ENCODE results near the gene MECP2. TPM values are rescaled to one million over a fixed set of nuclear protein-coding genes. Genes with fewer than 3 reads are reported as not detected.

The MECP2 gene
- total RNA-seq, 1 donor from 2014 or later, result 57.8 TPM

DNA sequence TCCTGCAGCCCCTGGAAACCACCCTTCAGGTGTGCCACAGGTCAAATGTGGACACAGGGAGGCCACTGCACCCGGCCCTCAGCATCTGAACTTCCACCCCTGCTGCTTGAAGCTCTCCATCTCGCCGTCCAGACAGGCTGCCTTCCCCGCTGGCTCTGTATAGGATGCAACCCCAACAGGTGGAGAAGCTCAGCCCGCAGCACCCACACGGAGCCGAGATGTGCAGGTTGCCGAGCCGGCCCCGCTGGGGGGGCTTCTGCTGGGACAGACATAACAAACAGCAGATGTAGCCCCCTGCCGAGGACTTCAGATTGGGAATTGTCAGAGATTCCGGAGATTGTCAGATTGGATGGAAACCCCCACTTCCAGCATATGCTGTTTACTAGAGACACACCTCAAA lies 104.4 kb downstream of the MECP2 start:
- TF ChIP-seq, protein P1, sequence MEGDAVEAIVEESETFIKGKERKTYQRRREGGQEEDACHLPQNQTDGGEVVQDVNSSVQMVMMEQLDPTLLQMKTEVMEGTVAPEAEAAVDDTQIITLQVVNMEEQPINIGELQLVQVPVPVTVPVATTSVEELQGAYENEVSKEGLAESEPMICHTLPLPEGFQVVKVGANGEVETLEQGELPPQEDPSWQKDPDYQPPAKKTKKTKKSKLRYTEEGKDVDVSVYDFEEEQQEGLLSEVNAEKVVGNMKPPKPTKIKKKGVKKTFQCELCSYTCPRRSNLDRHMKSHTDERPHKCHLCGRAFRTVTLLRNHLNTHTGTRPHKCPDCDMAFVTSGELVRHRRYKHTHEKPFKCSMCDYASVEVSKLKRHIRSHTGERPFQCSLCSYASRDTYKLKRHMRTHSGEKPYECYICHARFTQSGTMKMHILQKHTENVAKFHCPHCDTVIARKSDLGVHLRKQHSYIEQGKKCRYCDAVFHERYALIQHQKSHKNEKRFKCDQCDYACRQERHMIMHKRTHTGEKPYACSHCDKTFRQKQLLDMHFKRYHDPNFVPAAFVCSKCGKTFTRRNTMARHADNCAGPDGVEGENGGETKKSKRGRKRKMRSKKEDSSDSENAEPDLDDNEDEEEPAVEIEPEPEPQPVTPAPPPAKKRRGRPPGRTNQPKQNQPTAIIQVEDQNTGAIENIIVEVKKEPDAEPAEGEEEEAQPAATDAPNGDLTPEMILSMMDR (IDR thresholded peaks at IDR 0.05; ENCODE audit: unreplicated experiment), result no peak
- H3K4me3 Mint-ChIP-seq, result no peak overlapping the region
- no peak overlapping the region for H3K27ac Mint-ChIP-seq
- H3K27me3 Mint-ChIP-seq (ENCODE audit: low read depth), result no peaks in the 10 kb centered on the region
- no peak for DNase-seq (ENCODE audit: low spot score in 2 of 2, unreplicated experiment in 2 of 2)
- no peaks in the 10 kb centered on the region for H3K36me3 Mint-ChIP-seq
- peaks cover 6% of the 10 kb centered on the region for H3K9me3 Mint-ChIP-seq
- H3K4me1 Mint-ChIP-seq, result no peaks in the 10 kb centered on the region

DNA sequence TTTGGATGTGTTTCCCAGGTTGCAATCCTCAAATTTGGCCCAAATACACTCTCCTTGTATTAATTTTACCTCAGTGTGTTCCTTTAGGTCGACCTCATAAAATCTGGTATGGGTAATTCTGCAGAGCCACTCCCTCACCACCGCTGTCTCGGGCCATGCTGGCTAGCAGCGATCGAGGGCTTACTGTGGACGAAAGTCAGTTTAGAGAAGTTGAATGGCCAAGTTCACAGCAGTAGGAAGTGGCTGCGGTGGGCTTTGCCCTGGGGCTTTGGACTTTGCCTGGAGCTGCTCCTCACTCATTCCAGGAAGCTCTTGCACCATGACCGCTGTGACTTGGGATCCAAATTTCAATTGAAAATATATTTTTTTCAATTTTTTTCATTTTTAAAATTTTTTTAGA lies 105.3 kb downstream of the MECP2 start:
- no peak overlapping the region for H3K27ac Mint-ChIP-seq
- H3K4me3 Mint-ChIP-seq, result no peak overlapping the region
- no peaks in the 10 kb centered on the region for H3K36me3 Mint-ChIP-seq
- H3K9me3 Mint-ChIP-seq, result peaks cover 6% of the 10 kb centered on the region
- no peaks in the 10 kb centered on the region for H3K27me3 Mint-ChIP-seq (ENCODE audit: low read depth)
- no peaks in the 10 kb centered on the region for H3K4me1 Mint-ChIP-seq
- TF ChIP-seq, protein P1 (IDR thresholded peaks at IDR 0.05; ENCODE audit: unreplicated experiment), result no peak
- DNase-seq (ENCODE audit: low spot score in 2 of 2, unreplicated experiment in 2 of 2), result no peak

DNA sequence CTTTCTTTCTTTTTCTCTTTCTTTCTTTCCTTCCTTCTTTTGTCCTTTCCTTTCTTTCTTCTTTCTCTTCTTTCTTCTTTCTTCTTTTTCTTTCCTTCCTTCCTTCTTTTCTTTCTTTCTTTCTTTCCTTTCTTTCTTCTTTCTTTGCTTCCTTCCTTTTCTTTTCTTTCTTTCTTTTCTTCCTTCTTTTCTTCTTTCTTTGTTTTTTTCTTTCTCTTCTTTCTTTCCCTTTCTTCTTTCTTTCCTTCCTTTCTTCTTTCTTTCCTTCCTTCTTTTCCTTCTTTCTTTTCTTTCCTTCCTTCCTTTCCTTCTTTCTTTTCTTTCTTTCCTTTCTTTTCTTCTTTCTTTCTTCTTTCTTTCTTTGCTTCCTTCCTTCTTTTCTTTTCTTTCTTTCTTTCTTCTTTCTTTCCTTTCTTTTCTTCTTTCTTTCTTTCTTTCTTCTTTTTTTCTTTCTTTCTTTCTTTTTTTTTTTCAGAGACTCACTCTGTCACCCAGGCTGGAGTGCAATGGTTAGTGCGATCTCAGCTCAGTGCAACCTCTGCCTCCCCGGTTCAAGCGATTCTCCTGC lies 106.4 kb downstream of the MECP2 start:
- Mint-ChIP-seq H3K27me3 (ENCODE audit: low read depth) (no peaks in the 10 kb centered on the region), H3K9me3 (peaks cover 6% of the 10 kb centered on the region), H3K4me1 (no peaks in the 10 kb centered on the region), H3K36me3 (no peaks in the 10 kb centered on the region), H3K4me3 (no peak overlapping the region), H3K27ac (no peak overlapping the region)
- DNase-seq (ENCODE audit: low spot score in 2 of 2, unreplicated experiment in 2 of 2), result no peak
- TF ChIP-seq, protein P1 (IDR thresholded peaks at IDR 0.05; ENCODE audit: unreplicated experiment), result no peak

DNA sequence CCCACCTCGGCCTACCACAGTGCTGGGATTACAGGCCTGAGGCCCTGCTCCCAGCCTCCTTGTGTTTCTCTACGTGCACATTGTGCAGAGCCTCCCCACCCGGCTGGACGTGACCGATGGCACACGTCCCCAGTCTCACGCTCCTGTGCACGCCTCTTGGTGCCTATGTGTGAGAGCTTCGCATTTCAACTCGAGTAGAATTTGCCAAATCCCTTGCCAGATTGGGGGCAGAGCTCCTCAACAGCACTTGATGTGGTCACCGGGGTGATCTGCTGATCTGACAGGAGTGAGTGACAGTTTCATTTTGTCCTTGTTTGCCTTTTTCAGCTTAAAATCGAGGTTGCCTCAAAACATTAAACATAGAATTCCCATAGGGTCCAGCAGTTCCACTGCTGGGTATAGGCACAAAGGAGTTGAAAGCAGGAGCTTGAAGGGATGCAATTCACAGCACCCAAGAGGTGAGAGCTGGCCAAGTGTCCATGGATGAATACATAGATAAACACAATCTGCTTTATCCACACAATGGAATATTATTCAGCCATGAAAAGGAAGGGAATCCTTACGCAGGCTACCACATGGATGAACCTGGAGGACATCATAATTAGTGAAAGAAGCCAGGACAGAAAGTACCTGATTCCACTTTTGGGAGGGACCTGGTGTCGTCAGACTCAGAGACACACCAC lies 107.4 kb downstream of the MECP2 start:
- Mint-ChIP-seq H3K4me3 (no peak overlapping the region), H3K36me3 (no peaks in the 10 kb centered on the region), H3K4me1 (no peaks in the 10 kb centered on the region), H3K9me3 (peaks cover 3% of the 10 kb centered on the region), H3K27me3 (ENCODE audit: low read depth) (no peaks in the 10 kb centered on the region), H3K27ac (no peak overlapping the region)
- TF ChIP-seq, protein P1 (IDR thresholded peaks at IDR 0.05; ENCODE audit: unreplicated experiment), result no peak
- no peak for DNase-seq (ENCODE audit: low spot score in 2 of 2, unreplicated experiment in 2 of 2)

DNA sequence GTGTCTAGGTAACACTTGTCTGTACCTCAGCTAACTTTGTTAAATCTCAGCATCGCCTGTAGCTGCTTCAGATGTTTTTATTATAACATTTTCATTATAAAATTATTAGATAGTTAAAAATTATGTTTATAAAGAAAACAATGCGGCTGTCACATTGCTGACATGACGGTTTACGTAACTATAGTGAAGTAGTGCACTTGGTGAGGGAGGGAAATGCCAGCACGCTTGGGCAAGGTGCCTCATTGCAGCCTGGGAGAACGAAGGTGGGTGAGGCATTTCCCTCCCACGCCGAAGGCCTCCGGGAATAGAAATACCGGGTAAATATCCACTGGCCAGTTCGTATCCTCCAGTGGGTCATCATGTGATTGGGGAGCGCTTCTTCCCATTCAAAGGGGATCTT lies 109.0 kb downstream of the MECP2 start:
- Mint-ChIP-seq H3K4me1 (no peaks in the 10 kb centered on the region), H3K36me3 (no peaks in the 10 kb centered on the region), H3K4me3 (no peak overlapping the region), H3K9me3 (peaks cover 3% of the 10 kb centered on the region), H3K27ac (no peak overlapping the region), H3K27me3 (ENCODE audit: low read depth) (no peaks in the 10 kb centered on the region)
- no peak for DNase-seq (ENCODE audit: low spot score in 2 of 2, unreplicated experiment in 2 of 2)
- TF ChIP-seq, protein P1 (IDR thresholded peaks at IDR 0.05; ENCODE audit: unreplicated experiment), result no peak

Data from mesothelial cell of epicardium (in vitro differentiated cells).